ENCODE results near the gene ARL4C. TPM values are rescaled to one million over a fixed set of nuclear protein-coding genes. Genes with fewer than 3 reads are reported as not detected.

ARL4C gene
- total and polyA plus RNA-seq, 8 donors, result 2.4 to 15.4 (median 4.9) TPM

GRCh38 chr2:234448506-234449184 is 48.2 kb downstream of the ARL4C start:
- Histone ChIP-seq H3K36me3 (no peaks in the 10 kb centered on the region), H3K27ac (no peak overlapping the region), H3K4me1 (no peaks in the 10 kb centered on the region), H3K4me3 (no peak overlapping the region), H3K9me3 (no peaks in the 10 kb centered on the region), H3K27me3 (no peaks in the 10 kb centered on the region)
- ATAC-seq (no peak), FAIRE-seq (no peak), DNase-seq (no peak)
- TF ChIP-seq, protein P1, sequence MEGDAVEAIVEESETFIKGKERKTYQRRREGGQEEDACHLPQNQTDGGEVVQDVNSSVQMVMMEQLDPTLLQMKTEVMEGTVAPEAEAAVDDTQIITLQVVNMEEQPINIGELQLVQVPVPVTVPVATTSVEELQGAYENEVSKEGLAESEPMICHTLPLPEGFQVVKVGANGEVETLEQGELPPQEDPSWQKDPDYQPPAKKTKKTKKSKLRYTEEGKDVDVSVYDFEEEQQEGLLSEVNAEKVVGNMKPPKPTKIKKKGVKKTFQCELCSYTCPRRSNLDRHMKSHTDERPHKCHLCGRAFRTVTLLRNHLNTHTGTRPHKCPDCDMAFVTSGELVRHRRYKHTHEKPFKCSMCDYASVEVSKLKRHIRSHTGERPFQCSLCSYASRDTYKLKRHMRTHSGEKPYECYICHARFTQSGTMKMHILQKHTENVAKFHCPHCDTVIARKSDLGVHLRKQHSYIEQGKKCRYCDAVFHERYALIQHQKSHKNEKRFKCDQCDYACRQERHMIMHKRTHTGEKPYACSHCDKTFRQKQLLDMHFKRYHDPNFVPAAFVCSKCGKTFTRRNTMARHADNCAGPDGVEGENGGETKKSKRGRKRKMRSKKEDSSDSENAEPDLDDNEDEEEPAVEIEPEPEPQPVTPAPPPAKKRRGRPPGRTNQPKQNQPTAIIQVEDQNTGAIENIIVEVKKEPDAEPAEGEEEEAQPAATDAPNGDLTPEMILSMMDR (IDR thresholded peaks at IDR 0.05), result no peak
- WGBS, 2 donors, result 59 to 62% methylated on average over 13 of the region's 13 CpGs
- intact Hi-C loops (cut with DNase I), result no loop called here

DNA sequence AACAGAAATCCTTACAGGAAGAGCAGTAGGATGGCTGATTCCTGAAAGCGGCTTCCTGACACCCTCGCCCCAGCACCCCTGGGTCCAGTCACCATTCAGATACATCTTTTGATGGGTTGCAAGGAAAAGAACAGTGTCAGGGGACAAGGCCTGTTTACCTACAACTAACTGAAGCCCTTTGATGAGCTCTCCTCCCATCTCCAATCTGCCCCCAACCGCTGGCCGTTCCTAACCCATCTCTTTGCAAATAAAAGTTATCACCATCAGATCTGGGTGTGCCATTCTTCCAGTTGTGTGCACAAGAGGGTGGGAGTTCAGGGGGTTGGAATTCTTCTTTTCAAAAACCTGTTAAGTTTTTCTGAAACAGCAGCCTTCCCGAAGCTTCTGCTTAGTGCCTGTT is 48.9 kb downstream of the ARL4C start:
- ATAC-seq (no peak), FAIRE-seq (no peak)
- TF ChIP-seq, protein P1 (IDR thresholded peaks at IDR 0.05), result no peak

DNA sequence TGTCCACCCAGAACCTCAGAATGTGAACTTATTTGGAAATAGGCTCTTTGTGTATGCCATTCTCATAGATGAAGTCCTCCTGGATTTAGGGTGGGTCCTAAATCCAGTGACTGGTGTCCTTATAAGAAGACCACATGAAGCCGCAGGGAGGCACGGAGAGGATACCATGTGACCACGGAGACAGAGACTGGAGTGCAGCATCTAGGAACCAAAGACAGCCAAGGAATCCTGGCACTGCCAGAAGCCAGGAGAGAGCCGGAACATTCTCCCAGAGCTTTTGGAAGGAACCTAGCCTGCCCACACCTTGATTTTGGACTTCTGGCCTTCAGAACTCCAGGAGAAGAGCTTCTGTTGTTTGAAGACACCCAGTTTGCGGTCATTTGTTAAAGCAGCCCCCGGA is 49.7 kb downstream of the ARL4C start:
- DNase-seq (no peak), ATAC-seq (no peak), FAIRE-seq (no peak)
- intact Hi-C loops (cut with DNase I), result no loop called here
- Histone ChIP-seq H3K27me3 (no peaks in the 10 kb centered on the region), H3K4me3 (no peak overlapping the region), H3K4me1 (no peaks in the 10 kb centered on the region), H3K9me3 (no peaks in the 10 kb centered on the region), H3K27ac (no peak overlapping the region), H3K36me3 (no peaks in the 10 kb centered on the region)
- TF ChIP-seq, protein P1 (IDR thresholded peaks at IDR 0.05), result no peak
- WGBS, 2 donors, result 89 to 92% methylated on average over 6 of the region's 6 CpGs

More for the DNA sequence above, 48.9 kb downstream of the ARL4C start:
- H3K4me1 ChIP-seq, result no peaks in the 10 kb centered on the region
- DNase-seq, result no peak
- no peaks in the 10 kb centered on the region for H3K27me3 ChIP-seq
- intact Hi-C loops (cut with DNase I), result no loop called here
- no peaks in the 10 kb centered on the region for H3K9me3 ChIP-seq
- no peak overlapping the region for H3K4me3 ChIP-seq
- no peak overlapping the region for H3K27ac ChIP-seq
- H3K36me3 ChIP-seq, result no peaks in the 10 kb centered on the region
- 63 to 75% methylated on average over 5 of the region's 5 CpGs for WGBS, 2 donors

DNA sequence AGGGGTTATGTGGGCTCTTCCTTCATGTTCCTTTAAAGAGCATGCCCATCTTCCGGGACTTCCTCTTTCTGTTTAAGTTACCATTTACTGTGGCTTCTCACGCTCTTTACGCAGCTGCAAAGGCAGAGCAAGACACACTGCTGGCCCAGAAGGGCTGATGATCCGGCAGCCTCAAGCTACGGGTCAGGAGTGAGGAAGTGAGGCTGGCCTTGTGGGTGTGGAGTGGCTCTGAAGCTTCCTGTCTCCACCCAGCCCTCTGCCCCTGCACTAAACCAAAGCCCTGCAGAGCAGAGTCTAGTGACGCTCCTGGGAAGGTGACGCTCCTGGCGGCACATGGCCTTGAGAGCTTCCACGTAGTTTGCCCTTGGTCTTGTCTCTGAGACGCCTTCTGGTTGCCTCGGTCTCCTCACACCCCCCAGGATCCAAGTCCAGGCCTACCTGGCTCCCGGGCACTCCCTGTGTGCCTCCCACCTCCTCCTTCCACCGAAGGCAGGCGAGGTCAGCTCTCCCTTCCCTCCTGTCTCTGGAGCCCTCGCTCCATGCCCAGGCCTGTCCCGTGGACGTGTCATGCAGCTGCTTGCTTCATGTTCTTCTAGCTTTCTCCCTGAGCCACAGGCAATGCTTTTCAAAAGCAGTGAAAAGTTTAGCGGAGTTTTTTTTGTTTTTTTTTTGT is 50.3 kb downstream of the ARL4C start:
- ATAC-seq, result peak in 3 of 4 donors; percentile 60 to 88 (median 88)
- 73 to 80% methylated on average over 18 of the region's 18 CpGs for WGBS, 2 donors
- intact Hi-C loops (cut with DNase I), result no loop called here

More for the DNA sequence above, 50.3 kb downstream of the ARL4C start:
- no peaks in the 10 kb centered on the region for H3K36me3 ChIP-seq
- FAIRE-seq (no peak), DNase-seq (peak in 2 of 6 donors; percentile 3 to 55)
- H3K27me3 ChIP-seq, result no peaks in the 10 kb centered on the region
- peak overlapping the region in 2 of 4 donors; percentile 47 to 49 for H3K27ac ChIP-seq
- no peaks in the 10 kb centered on the region for H3K9me3 ChIP-seq
- no peak overlapping the region for H3K4me3 ChIP-seq
- H3K4me1 ChIP-seq, result no peaks in the 10 kb centered on the region
- TF ChIP-seq, protein P1 (IDR thresholded peaks at IDR 0.05), result no peak
